HEK293T (cell line): ENCODE results near the gene ATF5.
A peak's percentile ranks its signal among the peaks of the same experiment; 100 is the strongest.

Experiments used
- CTCF ChIA-PET: fragments of 350-600 bp; formaldehyde crosslinking; extraction: SDS; loops from one replicate; lab custom pipeline; 2021; ENCODE audit warnings: antibody characterized with exemption, inconsistent platforms; lab: Yijun Ruan, JAX
- POLR2A ChIA-PET: fragments of 350-600 bp; formaldehyde crosslinking; extraction: SDS; loops from one replicate; lab custom pipeline; 2020; ENCODE audit warnings: antibody characterized with exemption, inconsistent platforms; lab: Yijun Ruan, JAX
- DNase-seq: peaks from one replicate; pipeline ENCODE4 v3.0.0; 2012; ENCODE audit warnings: mixed read lengths; ENCODE audit errors: extremely low spot score
- ARNT ChIP-seq: fragments of 450-650 bp; IDR thresholded peaks from 2 replicates; pipeline ENCODE4 v1.6.1; 2017; ENCODE audit warnings: mild to moderate bottlenecking
- BHLHE40 ChIP-seq: fragments of 450-650 bp; IDR thresholded peaks from 2 replicates; pipeline ENCODE4 v1.6.1; 2016; ENCODE audit warnings: mild to moderate bottlenecking, moderate library complexity, borderline replicate concordance
- CTBP1 ChIP-seq: fragments of 450-650 bp; IDR thresholded peaks from 2 replicates; pipeline ENCODE4 v1.6.1; 2016; ENCODE audit warnings: borderline replicate concordance
- ELF4 ChIP-seq: fragments of 450-650 bp; IDR thresholded peaks from 2 replicates; pipeline ENCODE4 v1.6.1; 2017; ENCODE audit warnings: antibody characterized with exemption
- FOXA1 ChIP-seq: fragments of 450-650 bp; IDR thresholded peaks from 2 replicates; pipeline ENCODE4 v1.6.1; 2016; ENCODE audit warnings: mild to moderate bottlenecking
- FOXK2 ChIP-seq: fragments of 450-650 bp; IDR thresholded peaks from 2 replicates; pipeline ENCODE4 v1.6.1; 2016; ENCODE audit warnings: mild to moderate bottlenecking
- FOXM1 ChIP-seq: fragments of 450-650 bp; IDR thresholded peaks from 2 replicates; pipeline ENCODE4 v1.6.1; 2017; ENCODE audit warnings: mild to moderate bottlenecking, borderline replicate concordance
- HDGF ChIP-seq: fragments of 450-650 bp; IDR thresholded peaks from 2 replicates; pipeline ENCODE4 v1.6.1; 2017; ENCODE audit warnings: antibody characterized with exemption, borderline replicate concordance
- L3MBTL2 ChIP-seq: fragments of 450-650 bp; conservative IDR thresholded peaks from 2 replicates; pipeline ENCODE4 v1.6.1; 2016; ENCODE audit warnings: mild to moderate bottlenecking
- LEF1 ChIP-seq: fragments of 450-650 bp; IDR thresholded peaks from 2 replicates; pipeline ENCODE4 v1.6.1; 2017; ENCODE audit warnings: mild to moderate bottlenecking, borderline replicate concordance
- NFRKB ChIP-seq: fragments of 450-650 bp; IDR thresholded peaks from 2 replicates; pipeline ENCODE4 v1.6.1; 2016; ENCODE audit warnings: mild to moderate bottlenecking, moderate library complexity
- PKNOX1 ChIP-seq: fragments of 450-650 bp; IDR thresholded peaks from 2 replicates; pipeline ENCODE4 v1.6.1; 2016
- SP1 ChIP-seq: fragments of 450-650 bp; IDR thresholded peaks from 2 replicates; pipeline ENCODE4 v1.6.1; 2017
- SUZ12 ChIP-seq: fragments of 450-650 bp; IDR thresholded peaks from 2 replicates; pipeline ENCODE4 v1.6.1; 2016; ENCODE audit warnings: mild to moderate bottlenecking
- TARDBP ChIP-seq: fragments of 450-650 bp; IDR thresholded peaks from 2 replicates; pipeline ENCODE4 v1.6.1; 2016
- ZNF384 ChIP-seq: fragments of 450-650 bp; IDR thresholded peaks from 2 replicates; pipeline ENCODE4 v1.6.1; 2016

The ATF5 gene

GRCh38 chr19:49931293-49932040 lies 2.5 kb downstream of the ATF5 start:
- ChIA-PET CTCF (no interaction called here), POLR2A (no interaction called here)
- no peak for DNase-seq
- TF ChIP-seq L3MBTL2 (no peak), ELF4 (no peak)

GRCh38 chr19:49932041-49932451 lies 3.0 kb downstream of the ATF5 start:
- ChIA-PET CTCF (no interaction called here), POLR2A (no interaction called here)
- DNase-seq, result no peak

GRCh38 chr19:49932731-49933131 lies 3.7 kb downstream of the ATF5 start:
- CTCF ChIA-PET, result no interaction called here
- TF ChIP-seq FOXK2 (no peak), TARDBP (no peak), ARNT (no peak), ZNF384 (no peak), CTBP1 (no peak), HDGF (no peak), ELF4 (no peak), SP1 (no peak), PKNOX1 (no peak), L3MBTL2 (no peak), SUZ12 (no peak), BHLHE40 (no peak), LEF1 (no peak), FOXA1 (no peak), FOXM1 (no peak), NFRKB (no peak)
- POLR2A ChIA-PET, result no interaction called here
- no peak for DNase-seq

More at GRCh38 chr19:49932041-49932451, 3.0 kb downstream of the ATF5 start:
- no peak for TF ChIP-seq FOXK2
- TF ChIP-seq PKNOX1, result peak; percentile 42; the same call in 1 of the 2 replicates

- no peak for DNase-seq
- TF ChIP-seq HDGF, result no peak
- TF ChIP-seq ELF4, result no peak
- TF ChIP-seq FOXK2, result no peak
- TF ChIP-seq CTBP1, result no peak
- TF ChIP-seq LEF1, result no peak
- TF ChIP-seq BHLHE40, result no peak
- no peak for TF ChIP-seq TARDBP
- no peak for TF ChIP-seq SUZ12
- TF ChIP-seq L3MBTL2, result no peak
- no peak for TF ChIP-seq SP1
- TF ChIP-seq PKNOX1, result no peak
- TF ChIP-seq FOXA1, result no peak
- ChIA-PET POLR2A (no interaction called here), CTCF (no interaction called here)
These were observed 4.6 kb downstream of the ATF5 start for GRCh38 chr19:49933643-49934042.

- CTCF ChIA-PET, result no interaction called here
These were observed 7.5 kb downstream of the ATF5 start for GRCh38 chr19:49936549-49936948.

GRCh38 chr19:49937750-49938381 lies 8.9 kb downstream of the ATF5 start:
- POLR2A ChIA-PET, result no interaction called here

More at GRCh38 chr19:49936549-49936948, 7.5 kb downstream of the ATF5 start:
- no peak for DNase-seq
- TF ChIP-seq LEF1 (no peak), FOXA1 (no peak), ARNT (no peak), FOXK2 (no peak)
- POLR2A ChIA-PET, result no interaction called here

GRCh38 chr19:49938662-49939061 lies 9.7 kb downstream of the ATF5 start:
- CTCF ChIA-PET, result interaction anchor here (0.6 kb wide), 1 partner anchor 322 kb away, joined by 8 read pairs; no protein-coding TSS in a partner anchor
- DNase-seq, result no peak
- no peak for TF ChIP-seq ELF4
- no peak for TF ChIP-seq NFRKB
- no peak for TF ChIP-seq BHLHE40
- no peak for TF ChIP-seq LEF1
- no peak for TF ChIP-seq CTBP1
- no peak for TF ChIP-seq TARDBP
- no peak for TF ChIP-seq SUZ12
- no peak for TF ChIP-seq ARNT
- no peak for TF ChIP-seq FOXA1
- TF ChIP-seq SP1, result no peak
- TF ChIP-seq HDGF, result no peak
- TF ChIP-seq FOXK2, result no peak
- POLR2A ChIA-PET, result no interaction called here

More at GRCh38 chr19:49937750-49938381, 8.9 kb downstream of the ATF5 start:
- CTCF ChIA-PET, result interaction anchor here (0.6 to 1.6 kb wide), 5 partner anchors 12 to 322 kb away, joined by 3 to 8 read pairs (median 4); no protein-coding TSS in a partner anchor
- TF ChIP-seq L3MBTL2 (0 out of 2 replicates have a peak, but pooled peaks have one; percentile 12), CTBP1 (no peak)
- peak; percentile 84 for DNase-seq
